SK-N-SH (cell line): ENCODE data around the gene ANKRD49.

Source experiments
- EZH2phosphoT487 ChIP-seq: fragments of 200-600 bp; sonication (generic); IDR thresholded peaks from 2 replicates; pipeline ENCODE4 v1.6.1; 2017; ENCODE audit warnings: low read depth, mixed run types, mild to moderate bottlenecking, antibody characterized with exemption, moderate library complexity, borderline replicate concordance
- TF ChIP-seq, protein P1 (sequence below): fragments of 200-600 bp; sonication (generic); IDR thresholded peaks from 2 replicates; pipeline ENCODE4 v1.6.1; 2017; ENCODE audit warnings: antibody characterized with exemption, mild to moderate bottlenecking, moderate library complexity

- no peak for TF ChIP-seq EZH2phosphoT487
- TF ChIP-seq, protein P1, sequence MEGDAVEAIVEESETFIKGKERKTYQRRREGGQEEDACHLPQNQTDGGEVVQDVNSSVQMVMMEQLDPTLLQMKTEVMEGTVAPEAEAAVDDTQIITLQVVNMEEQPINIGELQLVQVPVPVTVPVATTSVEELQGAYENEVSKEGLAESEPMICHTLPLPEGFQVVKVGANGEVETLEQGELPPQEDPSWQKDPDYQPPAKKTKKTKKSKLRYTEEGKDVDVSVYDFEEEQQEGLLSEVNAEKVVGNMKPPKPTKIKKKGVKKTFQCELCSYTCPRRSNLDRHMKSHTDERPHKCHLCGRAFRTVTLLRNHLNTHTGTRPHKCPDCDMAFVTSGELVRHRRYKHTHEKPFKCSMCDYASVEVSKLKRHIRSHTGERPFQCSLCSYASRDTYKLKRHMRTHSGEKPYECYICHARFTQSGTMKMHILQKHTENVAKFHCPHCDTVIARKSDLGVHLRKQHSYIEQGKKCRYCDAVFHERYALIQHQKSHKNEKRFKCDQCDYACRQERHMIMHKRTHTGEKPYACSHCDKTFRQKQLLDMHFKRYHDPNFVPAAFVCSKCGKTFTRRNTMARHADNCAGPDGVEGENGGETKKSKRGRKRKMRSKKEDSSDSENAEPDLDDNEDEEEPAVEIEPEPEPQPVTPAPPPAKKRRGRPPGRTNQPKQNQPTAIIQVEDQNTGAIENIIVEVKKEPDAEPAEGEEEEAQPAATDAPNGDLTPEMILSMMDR, result no peak
These were observed 7.7 kb downstream of the ANKRD49 start for GRCh38 chr11:94501522-94501921.
